ENCODE data around the gene TP53I13. TPM values are rescaled to one million over a fixed set of nuclear protein-coding genes. Genes with fewer than 3 reads are reported as not detected.

The TP53I13 gene
- total and polyA plus RNA-seq, 2 of the 13 experiments (the other 11 are each of a cell fraction or from before 2014, with no cell fraction given), result 16.9 to 25.7 TPM

- TF ChIP-seq IRF9 (CRISPR knock-in tag; IDR thresholded peaks at IDR 0.05; ENCODE audit: borderline replicate concordance) (0 out of 2 replicates have a peak, but pooled peaks have one; percentile 24), ZNF639 (CRISPR knock-in tag; conservative IDR thresholded peaks at IDR 0.05) (no peak), ZNF383 (CRISPR knock-in tag; IDR thresholded peaks at IDR 0.05; ENCODE audit: borderline replicate concordance) (no peak), ZNF577 (CRISPR knock-in tag; IDR thresholded peaks at IDR 0.05; ENCODE audit: borderline replicate concordance, low read depth) (no peak), ZNF10 (CRISPR knock-in tag; IDR thresholded peaks at IDR 0.05; ENCODE audit: borderline replicate concordance, low read depth) (no peak), PBX3 (CRISPR knock-in tag; IDR thresholded peaks at IDR 0.05; ENCODE audit: borderline replicate concordance) (no peak), NFYC (CRISPR knock-in tag; IDR thresholded peaks at IDR 0.05) (no peak), ZNF556 (CRISPR knock-in tag; IDR thresholded peaks at IDR 0.05; ENCODE audit: borderline replicate concordance) (no peak), ZKSCAN8 (CRISPR knock-in tag; IDR thresholded peaks at IDR 0.05; ENCODE audit: borderline replicate concordance) (no peak), MYC (CRISPR knock-in tag; IDR thresholded peaks at IDR 0.05; ENCODE audit: borderline replicate concordance) (peak; percentile 44; the same call in 1 of the 2 replicates), LBX2 (CRISPR knock-in tag; IDR thresholded peaks at IDR 0.05; ENCODE audit: borderline replicate concordance) (no peak), HIVEP1 (CRISPR knock-in tag; IDR thresholded peaks at IDR 0.05) (0 out of 2 replicates have a peak, but pooled peaks have one; percentile 50), RNF219 (CRISPR knock-in tag; IDR thresholded peaks at IDR 0.05) (no peak), ZNF564 (CRISPR knock-in tag; IDR thresholded peaks at IDR 0.05) (no peak), TFDP1 (CRISPR knock-in tag; IDR thresholded peaks at IDR 0.05; ENCODE audit: borderline replicate concordance) (0 out of 2 replicates have a peak, but pooled peaks have one; percentile 15), SPEN (CRISPR knock-in tag; IDR thresholded peaks at IDR 0.05; ENCODE audit: low read depth) (peak; percentile 25; the same call in 1 of the 2 replicates), ZFAT (CRISPR knock-in tag; conservative IDR thresholded peaks at IDR 0.05) (no peak), ZNF576 (CRISPR knock-in tag; IDR thresholded peaks at IDR 0.05) (no peak), RARG (CRISPR knock-in tag; IDR thresholded peaks at IDR 0.05; ENCODE audit: low read depth) (no peak), ZFY (CRISPR knock-in tag; IDR thresholded peaks at IDR 0.05) (peak; percentile 37; the same call in 1 of the 2 replicates), RFX1 (IDR thresholded peaks at IDR 0.05) (no peak)
Observed at GRCh38 chr17:29588562-29589411, 20.3 kb downstream of the TP53I13 start (continued).

All from HepG2 (cell line).